HepG2 (cell line): ENCODE measurements around the gene POMGNT2. TPM values are rescaled to one million over a fixed set of nuclear protein-coding genes. Genes with fewer than 3 reads are reported as not detected.

Experiments used
- ATAC-seq: fragments of 200-7000 bp; cut with Tn5 transposase; 3 replicates; pipeline ENCODE4 v1.9.1; 2020; ENCODE audit warnings: mild to moderate bottlenecking, moderate library complexity
- BruUV-seq: library from RNA; stranded (reverse); fragments of 400-500 nt; replicated peaks from 2 replicates; lab custom pipeline; 2021; lab: Mats Ljungman, UMichigan
- CTCF ChIA-PET: fragments of 300-600 bp; formaldehyde crosslinking; extraction: SDS; loops from one replicate; lab custom pipeline; 2021; ENCODE audit warnings: low total read pairs, inconsistent platforms, low intra/inter-chr PET ratio; lab: Yijun Ruan, JAX
- POLR2A ChIA-PET: fragments of 350-600 bp; sonication (Branson Sonifier 250); formaldehyde crosslinking; loops from one replicate; lab custom pipeline; 2020; ENCODE audit warnings: antibody characterized with exemption, inconsistent platforms; lab: Yijun Ruan, JAX
- DNase-seq: peaks from one replicate; pipeline ENCODE4 v3.0.0-alpha.2; 2015; ENCODE audit warnings: low spot score
- FAIRE-seq: peaks from 3 replicates; lab custom pipeline; 2011; peaks lifted over from hg19 to GRCh38; lab: Jason Lieb, UNC
- H2AFZ ChIP-seq: one replicate; pipeline ENCODE4 v1.6.1; 2011; ENCODE audit warnings: low read length, inconsistent platforms
- H3K27ac ChIP-seq: fragments of 300-600 bp; 3 replicates; pipeline ENCODE4 v1.8.0; 2011; ENCODE audit warnings: mixed run types, mild to moderate bottlenecking, mixed read lengths, low read length, inconsistent platforms; ENCODE audit not compliant: insufficient read depth; ENCODE audit errors: extremely low read length
- H3K27me3 ChIP-seq, 2 experiments: fragments of 200-600 bp in 1 of 2; 2 replicates in 1 of 2; 3 replicates in 1 of 2; pipeline versions ENCODE4 v1.6.0 to v1.8.0; 2011; ENCODE audit warnings: low read length in 2 of 2, mild to moderate bottlenecking in 2 of 2, moderate library complexity in 2 of 2, inconsistent platforms in 1 of 2; ENCODE audit not compliant: insufficient read depth in 2 of 2, control insufficient read depth in 1 of 2
- H3K36me3 ChIP-seq, 2 experiments: fragments of 200-600 bp in 1 of 2; replicated peaks in 1 of 2; 2 replicates in 1 of 2; 3 replicates in 1 of 2; pipeline versions ENCODE4 v1.5.1 to v1.8.0; 2011; ENCODE audit warnings: low read length in 2 of 2, inconsistent platforms in 1 of 2; ENCODE audit not compliant: insufficient read depth in 2 of 2, control insufficient read depth in 1 of 2
- H3K4me1 ChIP-seq: 2 replicates; pipeline ENCODE4 v1.5.1; 2012; ENCODE audit warnings: low read length, inconsistent platforms; ENCODE audit not compliant: insufficient read depth
- H3K4me2 ChIP-seq: 2 replicates; pipeline ENCODE4 v1.6.0; 2011; ENCODE audit warnings: low read depth, low read length, inconsistent platforms
- H3K4me3 ChIP-seq, 3 experiments: fragments of 200-600 bp in 1 of 3; sonication (generic), shearing (Covaris generic) in 1 of 3; replicated peaks in 1 of 3; 2 replicates each; pipeline ENCODE4 v1.5.1; 2011 to 2016; ENCODE audit warnings: low read length in 3 of 3, inconsistent platforms in 2 of 3, low read depth in 2 of 3, mild to moderate bottlenecking in 2 of 3, control low read depth in 1 of 3, mixed read lengths in 1 of 3; ENCODE audit not compliant: insufficient read depth in 1 of 3
- H3K79me2 ChIP-seq: one replicate; pipeline ENCODE4 v1.6.1; 2011; ENCODE audit warnings: low read length, inconsistent platforms; ENCODE audit not compliant: insufficient read depth
- H3K9ac ChIP-seq: 2 replicates; pipeline ENCODE4 v1.6.0; 2011; ENCODE audit warnings: mild to moderate bottlenecking, low read depth, low read length, inconsistent platforms; ENCODE audit not compliant: insufficient read depth
- H3K9me3 ChIP-seq: 2 replicates; pipeline ENCODE4 v1.5.1; 2012; ENCODE audit warnings: mild to moderate bottlenecking, low read length
- H4K20me1 ChIP-seq: 2 replicates; pipeline ENCODE4 v1.6.0; 2011; ENCODE audit warnings: inconsistent platforms, mild to moderate bottlenecking, low read length, moderate library complexity; ENCODE audit not compliant: insufficient read depth
- CBX2 ChIP-seq, 2 experiments: fragments of 200-600 bp in 1 of 2; sonication (generic); formaldehyde crosslinking in 1 of 2; IDR thresholded peaks; 2 replicates each; pipeline versions ENCODE4 v1.7.0 to v1.8.1; 2018 to 2022; ENCODE audit warnings: low read depth in 2 of 2, low read length in 1 of 2, mild to moderate bottlenecking in 1 of 2, missing genetic modification reagents in 1 of 2
- CEBPG ChIP-seq: IDR thresholded peaks from 2 replicates; pipeline ENCODE4 v1.6.1; 2016
- FOXC1 ChIP-seq: sonication (generic); formaldehyde crosslinking; IDR thresholded peaks from 2 replicates; pipeline ENCODE4 v1.8.0; 2022; ENCODE audit warnings: mild to moderate bottlenecking, missing genetic modification reagents, borderline replicate concordance
- KAT7 ChIP-seq: IDR thresholded peaks from 2 replicates; pipeline ENCODE4 v1.6.1; 2018; ENCODE audit warnings: borderline replicate concordance, missing compliant biosample characterization
- RAD21 ChIP-seq: fragments of 450-650 bp; formaldehyde crosslinking; IDR thresholded peaks from 2 replicates; pipeline ENCODE4 v1.5.0; 2020; ENCODE audit warnings: mild to moderate bottlenecking
- RBAK ChIP-seq: sonication (generic); formaldehyde crosslinking; IDR thresholded peaks from 2 replicates; pipeline ENCODE4 v1.5.1; 2020; ENCODE audit warnings: mild to moderate bottlenecking, missing genetic modification reagents
- SRSF4 ChIP-seq: fragments of 200-400 bp; formaldehyde crosslinking; IDR thresholded peaks from one replicate; pipeline ENCODE4 v1.6.1; 2018; ENCODE audit warnings: mild to moderate bottlenecking, low read depth, low read length, moderate library complexity; ENCODE audit not compliant: poor library complexity, severe bottlenecking
- SSRP1 ChIP-seq: IDR thresholded peaks from 2 replicates; pipeline ENCODE4 v1.6.1; 2016; ENCODE audit warnings: control low read depth
- ZBTB20 ChIP-seq: sonication (generic); formaldehyde crosslinking; IDR thresholded peaks from 2 replicates; pipeline ENCODE4 v1.8.1; 2023; ENCODE audit warnings: missing genetic modification reagents, low read depth, mild to moderate bottlenecking, borderline replicate concordance
- ZC3H13 ChIP-seq: sonication (generic); formaldehyde crosslinking; IDR thresholded peaks from 2 replicates; pipeline ENCODE4 v1.8.1; 2023; ENCODE audit warnings: mild to moderate bottlenecking, missing genetic modification reagents, moderate library complexity
- ZFYVE20 ChIP-seq: sonication (generic); formaldehyde crosslinking; IDR thresholded peaks from 2 replicates; pipeline ENCODE4 v1.8.0; 2023; ENCODE audit warnings: low read depth, mild to moderate bottlenecking, moderate library complexity, missing genetic modification reagents, borderline replicate concordance
- ZNF737 ChIP-seq: sonication (generic); formaldehyde crosslinking; IDR thresholded peaks from 2 replicates; pipeline ENCODE4 v1.5.0; 2020; ENCODE audit warnings: missing genetic modification reagents, mild to moderate bottlenecking, borderline replicate concordance
- ZNF780A ChIP-seq: sonication (generic); formaldehyde crosslinking; IDR thresholded peaks from 2 replicates; pipeline ENCODE4 v1.8.0; 2022; ENCODE audit warnings: mild to moderate bottlenecking, missing genetic modification reagents, moderate library complexity
- WGBS: methylation state at CpG from one replicate; pipeline ENCODE4 v1.1.6; 2017; ENCODE audit warnings: low lambda C conversion rate; 5-methylcytosine and 5-hydroxymethylcytosine counted together
- in situ Hi-C: cut with HindIII; loops from 2 replicates; pipeline ENCODE4 v1.10.0; 2017; ENCODE audit warnings: low pct_unique_long_range_greater_than_20kb; ENCODE audit not compliant: extremely low pct_ligation_motif_present
- intact Hi-C: fragments of 100-400 bp; cut with micrococcal nuclease; formaldehyde crosslinking; loops from one replicate; pipeline ENCODE4 v1.10.0; 2022; ENCODE audit not compliant: unreplicated experiment
- polyA plus RNA-seq, 8 experiments: library from polyadenylated mRNA; depleted of rRNA in 3 of 8; stranded (reverse) in 7 of 8; unstranded in 1 of 8; fragments of >200 nt; fragmentation: Illumina TruSeq in 4 of 8; extraction: Trizol in 4 of 8; gene quantifications; 2 replicates each; pipeline versions ENCODE4 v1.2.1 to v1.2.3, GENCODE V29; 2011 to 2016; ENCODE audit warnings: low read depth in 4 of 8, missing spikeins in 1 of 8, mixed read lengths in 1 of 8; ENCODE audit not compliant: insufficient read depth in 1 of 8
- total RNA-seq, 5 experiments: library from RNA; depleted of rRNA; stranded (reverse); fragments of >200 nt; fragmentation: Illumina TruSeq; extraction: Trizol; gene quantifications; 2 replicates each; pipeline ENCODE4 v1.2.3, GENCODE V29; 2016; ENCODE audit warnings: low read depth in 1 of 5
- TF ChIP-seq, protein P1 (sequence below), 2 experiments: sonication (generic) in 1 of 2; formaldehyde crosslinking in 1 of 2; IDR thresholded peaks; 2 replicates each; pipeline versions ENCODE4 v1.5.1 to v1.6.1; 2011 to 2020; ENCODE audit warnings: borderline replicate concordance in 1 of 2, low read depth in 1 of 2, low read length in 1 of 2, mild to moderate bottlenecking in 1 of 2, missing genetic modification reagents in 1 of 2, moderate library complexity in 1 of 2
- TF ChIP-seq, protein P2 (sequence below): sonication (generic); formaldehyde crosslinking; IDR thresholded peaks from 2 replicates; pipeline ENCODE4 v1.5.0; 2020; ENCODE audit warnings: mild to moderate bottlenecking, missing genetic modification reagents

The POMGNT2 gene
- total and polyA plus RNA-seq, 2 of the 13 experiments (the other 11 are each of a cell fraction or from before 2014, with no cell fraction given), result 10.5 to 12.4 TPM

DNA sequence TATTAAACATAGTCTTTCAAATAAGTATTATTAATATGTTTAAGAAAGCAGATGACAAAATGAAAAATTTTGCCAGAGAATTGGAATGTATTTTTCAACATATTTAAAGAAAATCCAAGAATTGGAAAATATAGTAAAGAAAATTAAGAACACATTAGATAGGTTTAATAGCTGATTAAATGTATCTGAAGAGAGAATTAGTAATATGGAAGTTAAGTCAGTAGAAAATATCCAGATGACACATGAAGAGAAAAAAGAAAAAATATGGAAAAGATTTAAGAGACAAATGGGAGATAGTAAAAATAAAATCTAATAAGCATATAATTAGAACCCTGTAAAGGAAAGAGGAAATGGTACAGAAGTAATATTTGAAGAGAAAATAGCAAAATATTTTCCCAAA, 18.0 kb upstream of the POMGNT2 start:
- H3K4me3 ChIP-seq, result no peak overlapping the region
- H4K20me1 ChIP-seq, result no peaks in the 10 kb centered on the region
- DNase-seq (no peak), ATAC-seq (no peak), FAIRE-seq (no peak)
- H3K27ac ChIP-seq, result no peak overlapping the region
- no peaks in the 10 kb centered on the region for H3K9me3 ChIP-seq
- POLR2A ChIA-PET, result no interaction called here
- H3K4me2 ChIP-seq, result no peak overlapping the region
- TF ChIP-seq ZC3H13 (no peak), ZNF737 (no peak), FOXC1 (CRISPR knock-in tag) (no peak), KAT7 (CRISPR knock-in tag) (no peak)
- H3K79me2 ChIP-seq, result no peaks in the 10 kb centered on the region
- no peak overlapping the region for H2AFZ ChIP-seq
- no peaks in the 10 kb centered on the region for H3K36me3 ChIP-seq
- in situ Hi-C loops (no loop called here), intact Hi-C loops (no loop called here)
- no peaks in the 10 kb centered on the region for H3K4me1 ChIP-seq
- peaks cover 0 to 8% of the 10 kb centered on the region in 2 experiments; a peak in 1 of 5 replicates for H3K27me3 ChIP-seq
- BruUV-seq, result no TSS peak
- CTCF ChIA-PET, result no interaction called here
- no peak overlapping the region for H3K9ac ChIP-seq

DNA sequence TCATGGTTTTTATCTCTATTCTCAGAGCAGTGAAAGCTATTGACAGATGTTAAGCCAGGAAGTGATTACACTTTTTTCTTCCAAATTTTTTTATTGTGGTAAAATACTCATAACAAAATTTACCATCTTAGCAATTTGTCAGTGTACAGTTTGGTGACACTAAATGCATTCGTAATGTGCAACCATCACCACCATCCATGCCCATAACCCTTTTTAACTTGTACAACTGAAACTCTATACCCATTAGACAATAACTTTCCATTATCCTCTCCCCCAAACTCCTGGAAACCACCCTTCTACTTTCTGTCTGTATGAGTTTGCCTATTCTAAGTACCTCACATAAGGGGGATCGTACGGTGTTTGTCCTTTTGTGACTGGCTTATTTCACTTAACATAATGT, 15.1 kb upstream of the POMGNT2 start:
- Histone ChIP-seq H3K9me3 (no peaks in the 10 kb centered on the region), H3K27me3 (peaks cover 0 to 15% of the 10 kb centered on the region in 2 experiments; a peak in 1 of 5 replicates), H4K20me1 (no peaks in the 10 kb centered on the region), H3K36me3 (no peaks in the 10 kb centered on the region), H3K27ac (no peak overlapping the region), H3K4me1 (no peaks in the 10 kb centered on the region), H3K79me2 (no peaks in the 10 kb centered on the region), H3K4me3 (no peak overlapping the region), H2AFZ (no peak overlapping the region), H3K9ac (no peak overlapping the region), H3K4me2 (no peak overlapping the region)
- BruUV-seq, result no TSS peak
- 56% methylated on average over 3 of the region's 3 CpGs for WGBS
- no peak for DNase-seq
- no peak for ATAC-seq
- intact Hi-C loops, result no loop called here
- no peak for FAIRE-seq
- in situ Hi-C loops, result no loop called here
- ChIA-PET POLR2A (no interaction called here), CTCF (no interaction called here)
- no peak for TF ChIP-seq SRSF4
- TF ChIP-seq SSRP1 (CRISPR knock-in tag), result no peak
- no peak for TF ChIP-seq CEBPG (CRISPR knock-in tag)
- no peak for TF ChIP-seq ZBTB20 (CRISPR knock-in tag)
- TF ChIP-seq ZNF780A (CRISPR knock-in tag), result no peak
- TF ChIP-seq, protein P1, sequence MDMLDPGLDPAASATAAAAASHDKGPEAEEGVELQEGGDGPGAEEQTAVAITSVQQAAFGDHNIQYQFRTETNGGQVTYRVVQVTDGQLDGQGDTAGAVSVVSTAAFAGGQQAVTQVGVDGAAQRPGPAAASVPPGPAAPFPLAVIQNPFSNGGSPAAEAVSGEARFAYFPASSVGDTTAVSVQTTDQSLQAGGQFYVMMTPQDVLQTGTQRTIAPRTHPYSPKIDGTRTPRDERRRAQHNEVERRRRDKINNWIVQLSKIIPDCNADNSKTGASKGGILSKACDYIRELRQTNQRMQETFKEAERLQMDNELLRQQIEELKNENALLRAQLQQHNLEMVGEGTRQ (IDR thresholded peaks at IDR 0.05; ENCODE audit: low read depth, low read length), result no peak
- TF ChIP-seq, protein P1 (CRISPR knock-in tag; IDR thresholded peaks at IDR 0.05; ENCODE audit: borderline replicate concordance), result no peak
- TF ChIP-seq CBX2 (IDR thresholded peaks at IDR 0.05; ENCODE audit: low read depth, low read length), result no peak
- no peak for TF ChIP-seq CBX2 (CRISPR knock-in tag; IDR thresholded peaks at IDR 0.05; ENCODE audit: low read depth)
- TF ChIP-seq, protein P2, sequence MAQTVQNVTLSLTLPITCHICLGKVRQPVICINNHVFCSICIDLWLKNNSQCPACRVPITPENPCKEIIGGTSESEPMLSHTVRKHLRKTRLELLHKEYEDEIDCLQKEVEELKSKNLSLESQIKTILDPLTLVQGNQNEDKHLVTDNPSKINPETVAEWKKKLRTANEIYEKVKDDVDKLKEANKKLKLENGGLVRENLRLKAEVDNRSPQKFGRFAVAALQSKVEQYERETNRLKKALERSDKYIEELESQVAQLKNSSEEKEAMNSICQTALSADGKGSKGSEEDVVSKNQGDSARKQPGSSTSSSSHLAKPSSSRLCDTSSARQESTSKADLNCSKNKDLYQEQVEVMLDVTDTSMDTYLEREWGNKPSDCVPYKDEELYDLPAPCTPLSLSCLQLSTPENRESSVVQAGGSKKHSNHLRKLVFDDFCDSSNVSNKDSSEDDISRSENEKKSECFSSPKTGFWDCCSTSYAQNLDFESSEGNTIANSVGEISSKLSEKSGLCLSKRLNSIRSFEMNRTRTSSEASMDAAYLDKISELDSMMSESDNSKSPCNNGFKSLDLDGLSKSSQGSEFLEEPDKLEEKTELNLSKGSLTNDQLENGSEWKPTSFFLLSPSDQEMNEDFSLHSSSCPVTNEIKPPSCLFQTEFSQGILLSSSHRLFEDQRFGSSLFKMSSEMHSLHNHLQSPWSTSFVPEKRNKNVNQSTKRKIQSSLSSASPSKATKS (CRISPR knock-in tag), result no peak
- no peak for TF ChIP-seq RBAK (CRISPR knock-in tag)
- TF ChIP-seq ZFYVE20, result no peak
- no peak for TF ChIP-seq RAD21
